Measurements from ENCODE around the gene CD9.
A peak's percentile ranks its signal among the peaks of the same experiment; 100 is the strongest.
"Not testable (repeated sequence)": the region's sequence is repeated elsewhere in the genome, so short reads cannot be mapped to it uniquely, and the experiment has no call there.

The CD9 gene, protein sequence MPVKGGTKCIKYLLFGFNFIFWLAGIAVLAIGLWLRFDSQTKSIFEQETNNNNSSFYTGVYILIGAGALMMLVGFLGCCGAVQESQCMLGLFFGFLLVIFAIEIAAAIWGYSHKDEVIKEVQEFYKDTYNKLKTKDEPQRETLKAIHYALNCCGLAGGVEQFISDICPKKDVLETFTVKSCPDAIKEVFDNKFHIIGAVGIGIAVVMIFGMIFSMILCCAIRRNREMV

DNA sequence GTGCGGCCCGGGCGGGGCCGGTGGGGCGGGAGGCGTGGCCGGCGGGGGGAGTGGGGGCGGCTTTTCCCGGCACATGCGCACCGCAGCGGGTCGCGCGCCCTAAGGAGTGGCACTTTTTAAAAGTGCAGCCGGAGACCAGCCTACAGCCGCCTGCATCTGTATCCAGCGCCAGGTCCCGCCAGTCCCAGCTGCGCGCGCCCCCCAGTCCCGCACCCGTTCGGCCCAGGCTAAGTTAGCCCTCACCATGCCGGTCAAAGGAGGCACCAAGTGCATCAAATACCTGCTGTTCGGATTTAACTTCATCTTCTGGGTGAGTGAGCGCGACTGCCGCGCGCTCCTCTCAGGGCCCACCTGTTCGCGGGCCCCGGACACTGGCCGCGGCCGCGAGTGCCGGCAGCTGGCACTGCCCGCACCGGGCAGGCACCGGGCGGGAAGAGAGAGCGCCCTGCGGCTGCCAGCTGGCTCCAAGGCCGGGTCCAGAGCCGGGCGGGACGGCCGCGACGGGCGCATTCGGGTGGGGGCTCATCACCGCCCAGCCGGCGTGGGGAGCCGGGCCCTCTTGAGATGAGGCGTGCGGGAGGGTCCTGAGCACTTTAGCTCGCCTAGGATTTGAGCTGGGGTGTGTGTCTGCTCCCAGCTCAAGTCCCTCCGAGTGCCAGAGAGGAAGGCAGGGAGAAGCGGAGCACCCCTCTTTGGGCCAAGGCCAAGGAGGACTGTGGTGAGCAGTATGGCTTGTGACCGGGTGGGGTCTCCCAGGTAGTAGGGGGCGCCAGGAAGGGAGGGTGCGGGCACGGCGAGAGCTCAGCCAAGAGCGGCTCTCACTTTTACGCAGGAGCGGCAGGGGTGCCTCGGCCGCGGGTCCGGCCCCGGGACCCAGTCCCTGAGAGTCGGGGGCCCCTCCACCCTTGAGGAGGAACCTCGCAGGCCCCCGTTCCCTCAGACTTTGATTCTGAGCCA, at the start of gene CD9:
TSS of gene CD9 (plus strand) at position 145 of the 957 bp plus-strand sequence. CDS start at position 245, 100 bp downstream.
- DNase-seq (ENCODE audit: low read depth), result no peak

DNA sequence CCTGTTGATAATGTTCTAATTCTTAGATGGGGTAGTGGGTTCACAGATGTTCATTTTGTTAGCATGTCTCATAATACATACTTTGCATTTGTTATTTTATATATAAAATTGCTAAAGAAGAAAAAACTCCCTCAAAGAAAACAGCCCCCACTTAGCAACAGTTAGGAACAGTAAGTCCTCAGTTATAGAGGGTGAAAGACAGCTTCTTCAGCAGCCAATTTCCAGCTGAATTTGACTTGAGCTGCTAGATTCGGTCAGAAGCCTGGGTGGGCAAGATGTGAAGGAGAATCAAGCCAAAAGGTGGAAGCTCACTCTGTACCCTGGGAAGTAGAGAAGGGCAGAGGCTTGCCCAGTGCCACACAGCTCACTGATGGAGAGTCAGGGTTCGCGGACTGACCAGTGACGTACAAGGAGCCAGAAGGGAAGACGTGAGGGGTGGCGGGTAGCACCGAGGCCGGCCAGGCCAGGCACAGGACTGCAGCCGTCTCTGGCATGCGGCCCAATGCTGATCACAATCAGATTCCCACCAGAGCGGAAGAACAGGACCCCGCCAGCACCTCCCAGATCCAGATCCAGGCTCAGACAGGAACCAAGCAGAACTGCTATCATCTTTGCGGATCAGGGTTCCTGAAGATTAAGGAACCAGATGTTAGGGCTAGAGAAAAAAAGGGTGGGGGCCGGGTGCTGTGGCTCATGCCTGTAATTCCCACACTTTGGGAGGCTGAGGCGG, 45.3 kb upstream of the CD9 start:
- DNase-seq (ENCODE audit: low read depth), result no peak

DNA sequence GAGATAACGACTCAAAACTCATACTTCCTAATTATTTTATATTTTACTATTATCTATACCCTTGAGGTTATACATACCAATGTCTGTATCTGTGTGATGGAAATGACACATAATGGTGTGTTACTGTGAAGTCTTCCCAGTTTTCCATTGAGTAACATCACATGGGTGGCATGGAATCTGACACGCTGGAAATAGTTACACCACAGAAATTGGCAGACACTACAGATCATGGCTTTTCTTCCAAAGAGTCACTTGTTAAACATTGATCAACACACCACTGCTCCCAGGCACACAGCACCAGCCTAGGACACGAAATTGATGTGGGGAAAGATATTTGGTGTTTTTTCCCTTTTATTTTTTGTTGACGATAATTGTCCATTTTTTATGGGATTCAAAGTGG, 42.7 kb upstream of the CD9 start:
- no peak for DNase-seq (ENCODE audit: low read depth)

DNA sequence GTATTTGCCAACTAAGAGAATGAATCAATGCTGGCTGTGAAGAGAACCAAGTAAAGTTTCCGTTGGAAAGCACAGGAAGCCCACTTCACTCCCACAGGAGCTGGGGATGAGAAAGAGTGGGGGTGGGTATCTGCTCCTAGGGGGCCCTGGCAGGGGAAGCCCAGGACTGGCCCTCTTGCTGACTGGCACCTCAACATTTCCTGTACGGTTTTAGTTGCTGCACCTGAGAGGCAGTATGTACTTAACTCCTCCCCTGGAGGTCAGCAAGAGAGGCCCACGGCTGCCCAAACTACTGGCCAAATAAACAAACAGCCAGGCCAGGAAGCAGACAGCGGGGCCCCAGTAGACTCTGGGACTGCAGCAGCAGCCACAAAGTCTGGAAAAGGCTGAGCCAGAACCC, 41.9 kb upstream of the CD9 start:
- DNase-seq (ENCODE audit: low read depth), result no peak

DNA sequence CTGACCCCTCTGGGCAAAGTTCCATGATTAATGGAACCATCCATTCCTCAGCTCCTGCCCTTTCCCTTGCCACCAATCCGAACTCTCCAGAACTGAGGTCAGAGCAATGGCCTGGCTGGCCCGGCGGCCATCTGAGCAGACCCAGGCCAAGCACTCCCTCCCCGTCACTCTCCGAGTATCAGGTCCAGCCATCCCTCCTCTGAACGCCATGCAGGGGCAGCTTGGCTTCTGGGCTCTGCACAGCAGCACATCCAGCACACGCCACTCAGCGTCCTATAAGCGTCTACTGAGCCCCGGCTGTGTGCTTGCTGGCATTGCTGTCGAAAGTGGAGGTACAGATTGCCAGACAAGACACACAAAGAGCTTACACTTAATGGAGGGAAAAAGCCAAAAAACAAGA, 41.5 kb upstream of the CD9 start:
- DNase-seq (ENCODE audit: low read depth), result no peak

DNA sequence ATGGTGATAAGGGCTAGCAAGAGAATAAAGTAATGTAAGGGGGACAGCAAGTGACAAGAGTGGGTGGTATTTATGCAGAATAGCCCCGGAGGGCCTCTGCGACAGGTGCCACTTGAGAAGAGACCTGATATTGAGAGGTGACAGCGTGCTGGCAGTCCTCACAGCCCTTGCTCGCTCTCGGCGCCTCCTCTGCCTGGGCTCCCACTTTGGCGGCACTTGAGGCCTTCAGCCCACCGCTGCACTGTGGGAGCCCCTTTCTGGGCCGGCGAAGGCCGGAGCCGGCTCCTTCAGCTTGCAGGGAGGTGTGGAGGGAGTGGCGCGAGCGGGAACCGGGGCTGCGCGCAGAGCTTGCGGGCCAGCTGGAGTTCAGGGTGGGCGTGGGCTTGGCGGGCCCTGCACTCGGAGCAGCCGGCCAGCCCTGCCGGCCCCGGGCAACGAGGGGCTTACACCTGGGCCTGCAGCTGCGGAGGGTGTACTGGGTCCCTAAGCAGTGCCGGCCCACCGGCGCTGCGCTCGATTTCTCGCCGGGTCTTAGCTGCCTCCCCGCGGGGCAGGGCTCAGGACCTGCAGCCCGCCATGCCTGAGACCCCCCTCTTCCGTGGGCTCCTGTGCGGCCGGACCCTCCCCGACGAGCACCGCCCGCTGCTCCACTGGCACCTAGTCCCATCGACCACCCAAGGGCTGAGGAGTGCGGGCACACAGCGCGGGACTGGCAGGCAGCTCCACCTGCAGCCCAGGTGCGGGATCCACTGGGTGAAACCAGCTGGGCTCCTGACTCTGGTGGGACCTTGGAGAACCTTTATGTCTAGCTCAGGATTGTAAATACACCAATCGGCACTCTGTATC, 40.8 kb upstream of the CD9 start:
- DNase-seq (ENCODE audit: low read depth), result not testable (repeated sequence)

DNA sequence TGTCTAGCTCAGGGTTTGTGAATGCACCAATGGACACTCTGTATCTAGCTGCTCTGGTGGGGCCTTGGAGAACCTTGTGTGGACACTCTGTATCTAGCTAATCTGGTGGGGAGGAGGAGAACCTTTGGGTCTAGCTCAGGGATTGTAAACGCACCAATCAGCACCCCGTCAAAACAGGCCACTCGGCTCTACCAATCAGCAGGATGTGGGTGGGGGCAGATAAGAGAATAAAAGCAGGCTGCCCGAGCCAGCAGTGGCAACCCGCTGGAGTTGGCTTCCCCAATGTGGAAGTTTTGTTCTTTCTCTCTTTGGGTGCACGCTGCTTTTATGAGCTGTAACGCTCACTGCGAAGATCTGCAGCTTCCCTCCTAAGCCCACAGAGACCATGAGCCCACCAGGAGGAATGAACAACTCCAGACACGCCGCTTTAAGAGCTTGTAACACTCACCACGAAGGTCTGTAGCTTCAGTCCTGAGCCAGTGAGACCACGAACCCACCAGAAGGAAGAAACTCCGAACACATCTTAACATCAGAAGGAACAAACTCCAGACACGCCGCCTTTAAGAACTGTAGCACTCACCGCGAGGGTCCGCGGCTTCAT, 40.1 kb upstream of the CD9 start:
- DNase-seq (ENCODE audit: low read depth), result not testable (repeated sequence)

DNA sequence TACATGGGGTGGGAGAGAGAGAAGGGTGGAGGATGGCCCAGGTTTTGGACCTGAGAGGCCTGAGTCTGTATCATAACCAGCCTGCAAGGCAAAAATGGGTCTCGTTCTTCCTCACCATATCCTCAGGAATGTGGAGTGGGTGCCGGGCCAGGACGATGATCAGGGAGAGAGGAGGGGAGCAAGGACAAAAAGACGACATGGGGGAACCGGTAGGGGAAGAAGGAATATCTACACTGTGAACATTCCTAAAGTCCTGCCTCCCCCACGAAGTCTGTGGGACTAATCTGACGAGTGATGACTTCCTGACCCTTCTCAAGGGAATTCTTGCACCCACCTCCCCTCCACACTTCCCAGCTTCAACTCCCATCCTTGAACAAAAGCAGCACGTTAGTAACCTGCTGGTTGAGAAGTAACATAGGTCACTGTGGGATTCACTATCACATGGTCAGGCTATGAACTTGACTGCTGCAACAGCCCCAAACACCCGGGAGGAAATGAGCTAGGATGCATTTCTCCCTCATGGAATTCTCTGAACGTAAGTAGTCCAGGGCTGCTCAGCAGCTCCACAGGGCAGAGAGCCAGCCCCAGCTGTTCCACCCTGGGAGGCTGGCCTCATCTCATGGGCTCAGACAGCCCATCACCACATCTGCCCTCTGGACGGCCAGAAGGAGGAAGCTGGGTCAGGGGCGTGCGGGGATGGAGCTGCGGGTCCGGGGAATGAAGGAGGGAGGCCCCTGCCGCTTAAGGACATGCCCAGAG, 38.9 kb upstream of the CD9 start:
- DNase-seq (ENCODE audit: low read depth), result no peak

DNA sequence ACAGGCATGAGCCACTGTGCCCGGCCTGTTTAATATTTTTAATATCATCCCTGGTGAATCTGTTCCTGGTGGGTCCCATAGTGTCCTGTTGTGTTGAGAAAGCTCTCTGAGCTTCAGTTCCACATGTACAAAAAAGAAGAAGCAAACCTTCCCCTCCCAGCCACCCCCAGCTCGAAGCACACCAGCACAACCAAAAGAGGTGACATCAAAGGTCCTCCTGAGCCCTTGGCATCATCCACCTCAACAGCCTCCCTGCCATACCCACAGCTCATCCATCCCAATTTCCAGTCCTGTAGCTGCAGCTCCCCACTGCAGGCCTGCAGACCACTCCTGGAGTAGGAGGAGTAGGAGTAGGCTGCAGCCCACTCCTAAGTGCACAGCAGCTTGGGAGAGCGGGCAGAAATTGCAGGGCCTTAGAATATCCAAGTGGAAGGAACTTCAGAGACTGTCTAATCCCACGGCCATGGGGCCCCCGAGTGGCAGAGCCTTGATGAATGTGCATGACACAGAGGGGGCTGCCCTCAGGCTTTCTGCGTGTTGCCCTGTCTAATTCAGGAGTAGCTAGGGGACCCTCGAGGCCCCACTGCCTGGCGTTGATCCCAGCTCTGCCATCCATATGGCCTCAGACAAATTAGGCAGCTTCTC, 36.7 kb upstream of the CD9 start:
- DNase-seq (ENCODE audit: low read depth), result no peak

DNA sequence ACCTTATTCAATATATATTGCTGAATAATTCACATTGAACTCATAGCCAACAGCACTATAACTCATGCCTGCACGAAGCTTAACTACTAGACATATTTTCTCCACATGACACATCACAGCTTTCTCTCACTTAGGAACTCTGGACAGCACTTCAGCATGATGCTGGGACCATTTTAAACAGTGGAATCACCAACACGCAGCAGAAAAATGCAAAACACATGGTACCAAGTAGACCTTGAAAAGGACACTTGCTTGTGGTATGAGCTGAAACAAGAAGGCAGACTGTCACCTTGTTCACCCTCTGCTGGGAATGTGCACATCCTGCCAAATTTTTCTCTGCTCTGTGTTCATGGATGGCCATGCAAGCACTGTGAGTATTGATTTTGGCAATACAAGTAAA, 34.8 kb upstream of the CD9 start:
- no peak for DNase-seq (ENCODE audit: low read depth)

DNA sequence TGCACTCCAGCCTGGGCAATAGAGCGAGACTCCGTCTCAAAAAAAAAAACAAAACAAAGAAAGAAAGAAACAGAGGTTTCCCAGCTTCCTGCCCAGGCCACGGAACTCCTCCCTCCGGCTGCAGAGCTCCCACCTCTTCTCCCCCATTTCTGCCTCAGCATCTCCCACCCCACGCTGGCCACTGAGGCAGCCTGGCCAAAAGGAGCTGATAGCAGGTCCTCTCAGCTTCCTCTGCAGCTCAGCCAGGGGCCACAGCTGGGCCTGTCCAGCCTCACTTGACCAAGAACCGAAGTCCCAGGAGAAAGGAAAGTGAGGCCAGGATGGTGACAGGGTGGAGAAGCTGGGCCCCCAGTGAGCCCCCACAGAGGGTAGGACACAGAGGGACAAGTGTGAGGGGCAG, 33.4 kb upstream of the CD9 start:
- DNase-seq (ENCODE audit: low read depth), result no peak

DNA sequence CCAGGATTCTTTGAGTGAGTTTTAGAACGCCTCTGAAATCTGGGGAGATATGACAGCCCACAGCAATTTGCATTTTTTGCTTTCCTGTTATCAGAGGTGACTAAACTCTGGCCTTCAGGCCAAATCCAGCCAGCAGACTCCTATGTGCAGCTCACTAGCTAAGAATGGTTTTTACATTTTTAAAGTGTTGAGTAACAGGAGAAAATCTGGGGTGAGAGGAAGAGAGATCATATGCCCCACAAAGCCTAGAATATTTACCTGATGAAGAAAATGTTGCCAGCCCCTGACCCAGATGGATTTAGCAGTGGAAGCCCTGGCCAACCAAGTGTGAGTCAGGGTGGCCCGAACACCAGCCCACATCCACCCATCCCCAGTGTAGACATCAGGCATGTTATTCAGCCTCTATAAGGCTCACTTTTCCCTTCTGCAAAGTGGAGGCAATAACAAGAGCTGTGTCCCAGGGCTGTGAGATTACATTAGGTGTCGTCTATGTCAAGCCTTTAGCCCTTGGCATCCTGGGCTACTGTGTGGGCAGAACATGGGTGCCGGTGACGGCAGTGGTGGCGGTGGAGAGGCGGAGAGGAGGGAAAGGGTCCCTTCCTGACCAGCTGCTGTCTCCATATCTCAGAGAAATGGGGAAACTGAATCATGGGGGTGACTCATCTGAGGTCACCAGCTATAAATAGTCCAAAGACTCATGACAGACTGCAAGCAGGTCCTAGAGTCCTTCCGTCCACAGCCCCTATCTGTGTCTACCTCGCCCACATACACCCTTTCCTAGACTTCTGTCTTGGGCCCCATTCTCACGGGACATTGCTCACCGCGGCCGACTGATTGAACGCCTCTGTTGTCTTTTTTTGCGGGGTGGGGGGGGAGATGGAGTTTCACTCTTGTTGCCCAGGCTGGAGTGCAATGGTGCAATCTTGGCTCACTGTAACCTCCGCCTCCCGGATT, 32.6 kb upstream of the CD9 start:
- peak; percentile 18 for DNase-seq (ENCODE audit: low read depth)

DNA sequence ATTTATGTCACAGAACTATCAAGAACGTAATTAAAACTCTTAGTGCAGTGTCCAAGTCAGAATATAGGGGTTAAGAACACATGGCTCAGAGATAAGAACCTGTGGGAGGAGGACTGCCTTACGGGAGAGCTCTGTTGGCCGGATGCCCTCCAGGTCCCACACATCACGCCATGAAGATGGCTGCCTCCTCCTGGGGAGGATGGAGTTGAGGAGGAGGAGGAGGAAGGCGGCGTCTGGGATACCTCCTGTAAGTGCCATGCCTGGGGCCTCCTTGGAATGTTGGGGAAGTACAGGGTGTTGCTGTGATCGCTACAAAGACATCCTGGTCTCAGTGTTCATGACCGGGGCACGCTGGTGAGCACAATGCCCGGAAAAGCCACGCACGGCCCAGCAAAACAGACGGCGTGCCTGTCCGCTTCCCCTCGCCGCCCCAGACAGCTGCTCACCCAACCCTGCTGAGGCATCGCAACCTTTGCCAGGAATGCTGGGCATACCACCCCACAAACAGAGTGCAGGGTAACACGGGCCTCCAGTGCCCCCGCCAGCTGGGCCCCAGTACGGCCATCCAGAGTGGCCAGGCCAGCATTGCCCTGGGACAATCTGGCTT, 28.7 kb upstream of the CD9 start:
- no peak for DNase-seq (ENCODE audit: low read depth)

DNA sequence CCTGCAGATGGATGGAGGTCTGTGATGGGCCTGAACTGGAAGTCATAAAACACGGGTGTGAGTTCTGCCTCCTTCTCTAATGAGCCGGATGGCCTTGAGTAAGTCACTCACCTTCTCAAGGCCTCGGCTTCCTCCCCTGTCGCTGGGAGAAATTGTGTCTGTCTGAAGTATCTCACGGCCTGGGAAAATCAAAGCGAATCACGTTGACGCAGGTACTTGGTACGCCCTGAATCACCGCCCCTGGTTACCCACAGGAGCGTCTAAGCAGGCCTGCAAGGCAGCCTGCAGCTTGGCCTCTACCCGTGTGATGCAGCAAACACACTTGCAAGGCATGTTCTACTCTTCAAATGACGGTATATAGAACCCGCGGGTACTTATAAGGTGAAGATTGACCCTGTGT, 28.1 kb upstream of the CD9 start:
- no peak for DNase-seq (ENCODE audit: low read depth)

DNA sequence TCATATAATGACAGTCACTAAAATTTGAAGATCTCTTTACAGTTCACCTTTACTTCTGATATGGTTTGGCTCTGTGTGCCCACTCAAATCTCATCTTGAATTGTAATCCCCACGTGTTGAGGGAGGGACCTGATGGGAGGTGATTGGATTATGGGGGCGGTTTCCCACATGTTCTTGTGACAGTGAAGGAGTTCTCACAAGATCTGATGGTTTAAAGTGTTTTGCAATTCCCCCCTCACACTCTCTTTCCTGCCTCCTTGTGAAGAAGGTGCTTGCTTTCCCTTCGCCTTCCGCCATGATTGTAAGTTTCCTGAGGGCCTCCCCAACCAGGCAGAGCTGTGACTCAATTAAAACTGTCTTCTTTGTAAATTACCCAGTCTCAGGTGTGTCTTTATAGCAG, 27.3 kb upstream of the CD9 start:
- no peak for DNase-seq (ENCODE audit: low read depth)

DNA sequence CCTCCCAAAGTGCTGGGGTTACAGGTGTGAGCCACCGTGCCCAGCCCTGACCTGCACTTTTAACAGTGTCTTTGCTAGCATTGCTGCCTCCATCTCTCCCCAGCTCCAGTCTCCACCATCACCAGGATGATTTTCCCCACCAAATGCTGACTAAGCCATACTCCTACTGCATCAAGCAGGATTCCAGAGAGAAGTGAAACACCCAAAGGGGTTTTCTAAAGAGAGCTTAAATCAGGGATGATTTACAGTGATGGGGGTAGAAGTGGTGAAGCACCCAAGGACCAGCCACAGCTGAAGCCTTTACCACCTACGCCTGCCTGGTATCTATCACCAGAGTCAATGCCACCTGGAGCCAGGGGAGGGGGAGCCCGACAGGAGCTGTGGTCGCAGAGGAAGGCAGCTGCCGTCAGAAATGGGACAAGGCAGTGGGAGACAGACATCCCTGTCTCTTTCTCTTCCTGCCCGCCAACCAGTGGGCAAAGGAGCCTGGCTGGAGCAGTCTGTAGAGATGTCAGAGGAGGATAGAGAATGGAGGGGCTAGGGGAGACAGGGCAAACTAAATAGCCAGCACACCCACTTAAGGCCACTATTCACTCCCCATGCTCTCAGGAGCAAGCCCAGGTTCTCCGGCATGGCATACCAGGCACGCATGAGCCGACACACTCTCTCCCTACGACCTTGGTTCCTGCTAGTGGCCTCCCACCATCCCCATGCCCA, 22.4 kb upstream of the CD9 start:
- DNase-seq (ENCODE audit: low read depth), result no peak

DNA sequence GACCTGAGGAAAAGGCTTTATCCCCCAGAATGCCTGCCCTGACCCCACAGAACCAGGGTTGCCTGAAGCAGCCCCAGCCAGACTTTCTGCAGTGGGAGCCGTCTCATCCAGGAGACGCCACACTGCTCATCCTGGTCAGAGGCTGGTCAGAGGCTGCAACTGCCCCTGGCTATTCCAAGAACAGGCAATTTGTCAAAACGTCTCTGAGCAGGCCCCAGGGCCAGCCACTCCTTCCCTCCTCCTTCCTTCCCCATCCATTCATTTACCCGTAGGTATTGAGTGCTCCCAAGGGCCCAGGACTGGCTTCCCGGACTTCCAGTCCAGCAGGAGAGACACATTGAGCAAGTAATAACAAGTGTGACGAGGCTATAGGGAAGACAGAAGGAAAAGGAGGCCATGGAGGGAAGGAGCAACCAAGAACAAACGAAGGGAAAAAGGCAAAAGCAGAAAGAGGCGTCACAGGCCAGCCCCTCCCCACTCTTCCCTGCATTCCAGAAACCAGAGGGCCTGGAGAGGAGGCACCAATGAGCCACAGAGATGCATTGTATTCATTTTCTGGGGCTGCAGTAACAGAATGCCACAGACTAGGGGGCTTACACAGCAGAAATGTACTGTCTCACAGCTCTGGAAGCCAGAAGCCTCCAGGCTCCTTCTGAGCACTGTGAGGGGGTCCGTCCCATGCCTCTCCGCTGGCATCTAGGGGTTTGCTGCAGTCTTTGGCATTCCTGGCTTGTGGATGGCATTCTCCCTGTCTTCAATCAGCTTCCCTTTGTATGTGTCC, 21.0 kb upstream of the CD9 start:
- DNase-seq (ENCODE audit: low read depth), result no peak

All from stimulated activated CD8-positive, alpha-beta memory T cell treated with anti-CD3 and anti-CD28 coated beads, Interleukin-15, amount 100 ng/mL, for 1 hour (primary cell).